Astrocyte (in vitro differentiated cells and primary cell): ENCODE measurements around the gene MS4A13. TPM values are rescaled to one million over a fixed set of nuclear protein-coding genes. Genes with fewer than 3 reads are reported as not detected.

ENCODE experiments used
- DNase-seq: peaks from one replicate; pipeline ENCODE4 v3.0.0-alpha.2; 2010; ENCODE audit warnings: low read depth
- FAIRE-seq: peaks from 2 replicates; lab custom pipeline; 2011; peaks lifted over from hg19 to GRCh38; lab: Jason Lieb, UNC
- H2AFZ ChIP-seq: 2 replicates; pipeline ENCODE4 v1.6.0; 2012; ENCODE audit warnings: low read depth, low read length, inconsistent platforms
- H3K27ac ChIP-seq: 2 replicates; pipeline ENCODE4 v1.5.1; 2011; ENCODE audit warnings: low read depth, low read length, inconsistent platforms
- H3K27me3 ChIP-seq: 2 replicates; pipeline ENCODE4 v1.6.0; 2011; ENCODE audit warnings: low read length, inconsistent platforms; ENCODE audit not compliant: insufficient read depth
- H3K36me3 ChIP-seq: 2 replicates; pipeline ENCODE4 v1.5.1; 2011; ENCODE audit warnings: low read length, inconsistent platforms; ENCODE audit not compliant: insufficient read depth
- H3K4me1 ChIP-seq: 2 replicates; pipeline ENCODE4 v1.5.1; 2011; ENCODE audit warnings: low read length, inconsistent platforms; ENCODE audit not compliant: insufficient read depth
- H3K4me2 ChIP-seq: 2 replicates; pipeline ENCODE4 v1.6.0; 2012; ENCODE audit warnings: low read length, inconsistent platforms
- H3K4me3 ChIP-seq: 2 replicates; pipeline ENCODE4 v1.5.1; 2011; ENCODE audit warnings: low read depth, mild to moderate bottlenecking, low read length, inconsistent platforms; ENCODE audit not compliant: insufficient read depth
- H3K79me2 ChIP-seq: 2 replicates; pipeline ENCODE4 v1.6.0; 2012; ENCODE audit warnings: mild to moderate bottlenecking, low read length, inconsistent platforms; ENCODE audit not compliant: insufficient read depth
- H3K9ac ChIP-seq: 2 replicates; pipeline ENCODE4 v1.6.0; 2012; ENCODE audit warnings: mild to moderate bottlenecking, low read length, inconsistent platforms
- H3K9me3 ChIP-seq: 2 replicates; pipeline ENCODE4 v1.5.1; 2012; ENCODE audit warnings: low read depth, mild to moderate bottlenecking, low read length, inconsistent platforms; ENCODE audit not compliant: insufficient read depth
- H4K20me1 ChIP-seq: 2 replicates; pipeline ENCODE4 v1.6.0; 2012; ENCODE audit warnings: low read length, inconsistent platforms; ENCODE audit not compliant: insufficient read depth
- H3K27ac Mint-ChIP-seq: one replicate; pipeline ENCODE4 v1.8.0; 2021; ENCODE audit warnings: mild to moderate bottlenecking, mixed read lengths; ENCODE audit not compliant: unreplicated experiment
- H3K27me3 Mint-ChIP-seq: one replicate; pipeline ENCODE4 v1.8.0; 2021; ENCODE audit warnings: low read depth, mixed read lengths; ENCODE audit not compliant: unreplicated experiment
- H3K36me3 Mint-ChIP-seq: one replicate; pipeline ENCODE4 v1.8.0; 2021; ENCODE audit warnings: low read depth, mixed read lengths; ENCODE audit not compliant: unreplicated experiment
- H3K4me1 Mint-ChIP-seq: one replicate; pipeline ENCODE4 v1.8.0; 2021; ENCODE audit warnings: low read depth, mixed read lengths; ENCODE audit not compliant: unreplicated experiment
- H3K4me3 Mint-ChIP-seq: one replicate; pipeline ENCODE4 v1.8.0; 2021; ENCODE audit warnings: mild to moderate bottlenecking, moderate library complexity, mixed read lengths; ENCODE audit not compliant: unreplicated experiment
- H3K9me3 Mint-ChIP-seq: one replicate; pipeline ENCODE4 v1.8.0; 2021; ENCODE audit warnings: mild to moderate bottlenecking, mixed read lengths; ENCODE audit not compliant: unreplicated experiment
- EZH2 ChIP-seq: IDR thresholded peaks from 2 replicates; pipeline ENCODE4 v1.6.1; 2012; ENCODE audit warnings: mild to moderate bottlenecking, low read length, inconsistent platforms; ENCODE audit not compliant: insufficient read depth
- total RNA-seq: library from RNA; stranded (reverse); gene quantifications from 2 replicates; pipeline ENCODE4 v1.2.1, GENCODE V29; 2021
- TF ChIP-seq, protein P1 (sequence below): IDR thresholded peaks from 2 replicates; pipeline ENCODE4 v1.5.1; 2011; ENCODE audit warnings: low read depth, mild to moderate bottlenecking, inconsistent platforms, low read length, moderate library complexity; ENCODE audit not compliant: insufficient read depth

MS4A13 gene
- total RNA-seq, 1 donor from 2014 or later = not detected

DNA sequence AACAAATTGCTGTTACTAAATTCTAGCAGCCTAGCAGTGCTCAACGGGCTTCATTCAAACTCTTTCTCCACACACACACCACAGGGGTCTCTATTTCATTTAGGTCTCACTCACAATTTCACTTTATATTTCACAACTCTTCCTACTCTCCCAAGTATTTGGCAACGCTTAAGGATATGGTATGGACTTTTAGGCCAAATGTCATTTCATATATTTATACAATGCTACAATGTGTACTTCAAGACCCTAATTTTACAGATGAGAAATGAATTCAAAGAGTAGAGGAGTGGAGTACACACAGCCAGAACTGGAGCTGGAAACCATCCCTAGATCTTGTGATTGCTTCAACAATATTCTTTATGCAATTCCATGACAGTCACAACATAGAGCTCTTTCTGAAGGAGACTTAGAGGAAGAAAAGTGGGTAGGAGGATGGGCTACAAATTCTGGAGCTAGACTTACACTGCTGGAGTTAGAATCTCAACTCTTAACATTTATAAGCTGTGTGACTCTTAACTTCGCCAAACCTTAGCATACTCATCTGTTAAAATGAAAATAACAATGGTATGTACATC, 2.5 kb upstream of the MS4A13 start:
- Histone ChIP-seq H3K9me3 (no peaks in the 10 kb centered on the region), H2AFZ (no peak overlapping the region), H3K27ac (no peak overlapping the region), H3K27me3 (no peaks in the 10 kb centered on the region), H3K9ac (no peak overlapping the region), H4K20me1 (no peaks in the 10 kb centered on the region), H3K36me3 (no peaks in the 10 kb centered on the region), H3K4me2 (no peak overlapping the region), H3K79me2 (no peaks in the 10 kb centered on the region), H3K4me3 (no peak overlapping the region), H3K4me1 (no peaks in the 10 kb centered on the region)
- H3K4me3 Mint-ChIP-seq = no peak overlapping the region
- TF ChIP-seq EZH2 = no peak
- TF ChIP-seq, protein P1, sequence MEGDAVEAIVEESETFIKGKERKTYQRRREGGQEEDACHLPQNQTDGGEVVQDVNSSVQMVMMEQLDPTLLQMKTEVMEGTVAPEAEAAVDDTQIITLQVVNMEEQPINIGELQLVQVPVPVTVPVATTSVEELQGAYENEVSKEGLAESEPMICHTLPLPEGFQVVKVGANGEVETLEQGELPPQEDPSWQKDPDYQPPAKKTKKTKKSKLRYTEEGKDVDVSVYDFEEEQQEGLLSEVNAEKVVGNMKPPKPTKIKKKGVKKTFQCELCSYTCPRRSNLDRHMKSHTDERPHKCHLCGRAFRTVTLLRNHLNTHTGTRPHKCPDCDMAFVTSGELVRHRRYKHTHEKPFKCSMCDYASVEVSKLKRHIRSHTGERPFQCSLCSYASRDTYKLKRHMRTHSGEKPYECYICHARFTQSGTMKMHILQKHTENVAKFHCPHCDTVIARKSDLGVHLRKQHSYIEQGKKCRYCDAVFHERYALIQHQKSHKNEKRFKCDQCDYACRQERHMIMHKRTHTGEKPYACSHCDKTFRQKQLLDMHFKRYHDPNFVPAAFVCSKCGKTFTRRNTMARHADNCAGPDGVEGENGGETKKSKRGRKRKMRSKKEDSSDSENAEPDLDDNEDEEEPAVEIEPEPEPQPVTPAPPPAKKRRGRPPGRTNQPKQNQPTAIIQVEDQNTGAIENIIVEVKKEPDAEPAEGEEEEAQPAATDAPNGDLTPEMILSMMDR = no peak
- FAIRE-seq (no peak), DNase-seq (no peak)
- H3K4me1 Mint-ChIP-seq = no peaks in the 10 kb centered on the region
- no peaks in the 10 kb centered on the region for H3K27me3 Mint-ChIP-seq
- H3K36me3 Mint-ChIP-seq = no peaks in the 10 kb centered on the region
- no peaks in the 10 kb centered on the region for H3K9me3 Mint-ChIP-seq
- no peak overlapping the region for H3K27ac Mint-ChIP-seq

DNA sequence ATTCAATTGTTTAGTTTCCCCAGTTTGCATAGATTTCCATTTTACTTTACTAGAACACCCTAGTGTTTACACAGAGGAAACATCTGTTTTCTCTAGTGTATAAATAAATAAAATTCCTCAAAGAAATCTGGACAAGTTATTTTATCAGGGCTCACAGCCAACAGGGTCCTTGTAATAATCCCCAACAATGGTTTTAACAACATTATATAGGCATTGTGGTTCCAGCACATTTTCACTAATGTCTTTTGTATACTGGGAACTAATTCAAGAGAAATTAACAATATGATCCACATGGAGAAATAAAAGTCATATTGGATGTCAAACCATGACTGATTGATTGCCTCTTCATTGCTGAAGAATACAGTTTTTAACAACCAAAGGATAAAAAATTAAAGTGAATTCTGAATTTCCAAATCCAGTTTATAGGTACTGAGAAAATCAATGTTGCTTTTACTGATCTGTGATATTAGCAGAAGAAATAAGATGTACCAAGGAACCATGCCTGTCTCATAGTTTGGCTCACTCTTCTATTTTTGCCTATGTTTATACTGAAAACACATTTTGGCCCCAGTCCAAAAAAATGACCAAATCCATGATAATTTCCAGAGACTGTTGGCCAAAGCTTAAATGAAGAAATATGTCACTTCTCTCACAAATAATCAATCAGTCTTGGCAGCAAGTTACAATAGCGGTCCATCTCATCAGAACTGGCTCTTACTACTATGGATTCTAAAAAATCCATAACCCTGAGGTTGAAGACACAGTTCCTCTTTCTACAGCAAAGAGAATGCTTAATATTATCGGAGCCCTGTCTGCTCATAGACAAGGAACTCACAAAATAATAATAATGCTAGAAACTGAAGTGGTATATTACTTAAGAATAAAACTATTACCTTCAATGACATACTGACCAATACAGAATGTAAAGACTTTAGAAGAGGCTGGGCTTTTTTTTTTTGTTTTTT, 1.4 kb upstream of the MS4A13 start:
- no peaks in the 10 kb centered on the region for H3K36me3 ChIP-seq
- Mint-ChIP-seq H3K27me3 (no peaks in the 10 kb centered on the region), H3K4me1 (no peaks in the 10 kb centered on the region), H3K36me3 (no peaks in the 10 kb centered on the region), H3K9me3 (no peaks in the 10 kb centered on the region), H3K4me3 (no peak overlapping the region), H3K27ac (no peak overlapping the region)
- H3K4me1 ChIP-seq = no peaks in the 10 kb centered on the region
- H4K20me1 ChIP-seq = no peaks in the 10 kb centered on the region
- no peaks in the 10 kb centered on the region for H3K79me2 ChIP-seq
- H3K4me3 ChIP-seq = no peak overlapping the region
- no peaks in the 10 kb centered on the region for H3K27me3 ChIP-seq
- TF ChIP-seq EZH2 = no peak
- TF ChIP-seq, protein P1 = no peak
- FAIRE-seq (no peak), DNase-seq (no peak)
- no peak overlapping the region for H2AFZ ChIP-seq
- no peak overlapping the region for H3K9ac ChIP-seq
- H3K4me2 ChIP-seq = no peak overlapping the region
- H3K27ac ChIP-seq = no peak overlapping the region
- no peaks in the 10 kb centered on the region for H3K9me3 ChIP-seq

DNA sequence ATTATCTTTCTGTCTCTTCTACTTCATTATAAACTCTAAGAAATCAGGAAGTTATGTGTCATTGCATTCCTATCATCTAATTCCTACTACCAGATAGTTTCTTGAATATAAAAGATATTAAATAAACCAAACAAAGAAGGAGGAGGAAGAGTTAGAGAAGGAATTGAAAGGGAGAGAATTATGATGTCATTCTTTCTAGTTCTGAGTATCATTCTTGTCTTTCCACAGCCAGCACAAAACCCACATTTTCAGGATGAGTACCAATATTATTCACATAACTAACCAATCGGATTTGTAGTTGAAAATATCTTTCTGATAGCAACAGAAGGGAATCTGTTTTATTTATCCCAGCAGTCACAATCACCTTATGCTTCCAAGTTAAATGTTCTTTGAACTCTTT, 13.3 kb downstream of the MS4A13 start:
- Mint-ChIP-seq H3K27me3 (no peaks in the 10 kb centered on the region), H3K4me1 (peaks cover 7% of the 10 kb centered on the region), H3K27ac (no peak overlapping the region), H3K9me3 (no peaks in the 10 kb centered on the region), H3K36me3 (no peaks in the 10 kb centered on the region), H3K4me3 (no peak overlapping the region)
- no peak overlapping the region for H3K4me2 ChIP-seq
- TF ChIP-seq EZH2 = no peak
- TF ChIP-seq, protein P1 = no peak
- H4K20me1 ChIP-seq = no peaks in the 10 kb centered on the region
- H3K36me3 ChIP-seq = no peaks in the 10 kb centered on the region
- H3K9ac ChIP-seq = no peak overlapping the region
- no peaks in the 10 kb centered on the region for H3K9me3 ChIP-seq
- no peak for DNase-seq
- H3K4me3 ChIP-seq = no peak overlapping the region
- H3K4me1 ChIP-seq = no peaks in the 10 kb centered on the region
- H2AFZ ChIP-seq = no peak overlapping the region
- FAIRE-seq = no peak
- no peaks in the 10 kb centered on the region for H3K27me3 ChIP-seq
- H3K79me2 ChIP-seq = no peaks in the 10 kb centered on the region
- no peak overlapping the region for H3K27ac ChIP-seq
